ENCODE data around the gene SERPINA10.
A peak's percentile ranks its signal among the peaks of the same experiment; 100 is the strongest.
"Not testable (repeated sequence)": the region's sequence is repeated elsewhere in the genome, so short reads cannot be mapped to it uniquely, and the experiment has no call there.

The SERPINA10 gene

DNA sequence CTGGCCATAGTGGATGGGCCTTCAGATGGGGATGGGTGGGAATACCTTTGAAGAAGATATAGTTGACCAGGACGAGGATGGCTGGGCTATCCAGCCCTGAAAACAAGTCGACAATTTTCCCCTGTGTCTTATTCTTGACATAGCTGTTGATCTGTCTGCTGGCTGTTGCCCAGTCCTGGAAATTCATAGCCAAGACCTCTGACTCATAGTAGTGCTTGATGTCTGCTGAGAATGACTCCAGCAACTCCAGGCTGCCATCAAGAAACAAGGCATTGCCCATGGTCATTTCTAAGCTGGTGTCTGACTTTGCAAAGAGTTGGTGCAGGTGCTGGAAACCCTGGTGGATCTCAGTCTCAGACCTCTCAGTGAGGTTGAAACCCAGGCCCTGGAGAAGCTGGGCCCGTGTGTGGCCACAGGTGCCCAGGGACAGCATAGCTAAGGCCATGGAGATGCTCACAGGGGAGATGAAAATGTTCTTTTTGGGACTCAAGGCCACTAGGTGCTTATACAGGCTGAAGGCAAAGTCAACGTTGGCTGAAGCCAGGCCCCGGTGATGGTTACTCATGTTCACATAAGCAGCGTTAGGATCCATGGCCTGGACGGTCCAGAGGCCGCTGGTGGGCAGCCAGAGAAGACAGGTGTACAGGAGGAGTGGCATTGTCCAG lies 21.1 kb upstream of the SERPINA10 start:
- DNase-seq (ENCODE audit: low read depth) = peak; percentile 80

DNA sequence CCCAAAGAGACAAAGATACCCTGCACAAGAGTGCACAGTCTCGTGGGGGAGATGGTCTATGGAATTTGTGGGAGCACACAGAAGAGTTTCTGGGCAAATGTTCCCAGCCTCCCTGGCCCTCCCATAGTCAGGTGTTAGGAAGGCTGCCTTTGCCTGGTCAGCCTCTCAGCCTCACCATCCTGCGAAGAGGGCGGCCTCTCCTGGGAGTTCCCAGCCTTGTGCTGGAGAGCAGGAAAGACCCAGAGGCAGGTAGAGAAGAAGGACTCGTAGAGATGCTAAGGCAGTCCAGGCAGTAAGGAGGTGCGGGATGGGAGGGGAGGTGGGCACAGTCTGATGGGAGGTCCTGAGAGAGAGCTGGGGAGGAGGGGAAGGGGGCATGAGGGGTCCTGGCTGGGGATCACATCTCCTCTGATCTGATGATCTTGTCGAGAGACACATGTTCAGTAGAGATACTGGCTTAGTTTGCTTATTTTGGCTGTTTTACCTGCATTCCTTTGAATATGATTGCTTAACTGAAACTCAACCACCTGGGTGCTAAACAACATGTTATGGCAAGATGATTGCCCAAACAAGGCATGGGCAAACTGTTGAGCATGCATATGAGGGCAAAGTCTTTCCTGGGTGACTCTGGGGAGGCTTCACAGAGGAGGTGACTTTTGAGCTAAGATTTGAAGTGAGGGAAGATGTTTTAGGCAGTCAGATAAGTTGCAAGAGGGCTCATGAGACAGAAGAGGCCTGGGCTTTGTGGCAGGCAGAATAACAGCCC lies 19.6 kb upstream of the SERPINA10 start:
- no peak for DNase-seq (ENCODE audit: low read depth)

- DNase-seq (ENCODE audit: low read depth) = no peak
Observed at GRCh38 chr14:94310248-94310647, 17.2 kb upstream of the SERPINA10 start.

GRCh38 chr14:94309721-94310120 lies 16.7 kb upstream of the SERPINA10 start:
- no peak for DNase-seq (ENCODE audit: low read depth)

- no peak for DNase-seq (ENCODE audit: low read depth)
Observed at GRCh38 chr14:94307410-94307992, 14.4 kb upstream of the SERPINA10 start.

GRCh38 chr14:94306047-94306978 lies 13.2 kb upstream of the SERPINA10 start:
- no peak for DNase-seq (ENCODE audit: low read depth)

GRCh38 chr14:94305620-94306019 lies 12.6 kb upstream of the SERPINA10 start:
- no peak for DNase-seq (ENCODE audit: low read depth)

DNA sequence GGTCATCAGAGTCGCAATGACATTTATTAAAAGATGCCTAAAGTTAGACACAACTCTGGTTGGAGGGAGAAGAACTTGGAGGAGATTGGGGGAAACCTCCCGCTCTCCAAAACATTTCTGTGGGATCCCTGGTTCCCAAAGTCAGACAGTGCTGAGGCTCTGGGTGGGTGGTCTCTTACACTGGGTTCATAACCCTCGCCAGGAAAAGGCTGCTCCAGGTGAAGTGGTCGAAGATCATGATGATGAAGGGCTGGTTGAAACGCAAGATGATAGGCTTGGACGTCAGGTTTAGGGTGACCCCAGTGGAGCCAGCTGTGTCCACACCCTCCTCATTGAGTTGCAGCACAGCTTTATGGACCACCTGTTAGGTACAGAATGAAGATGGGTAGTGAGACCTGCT lies 11.2 kb upstream of the SERPINA10 start:
- no peak for DNase-seq (ENCODE audit: low read depth)

DNA sequence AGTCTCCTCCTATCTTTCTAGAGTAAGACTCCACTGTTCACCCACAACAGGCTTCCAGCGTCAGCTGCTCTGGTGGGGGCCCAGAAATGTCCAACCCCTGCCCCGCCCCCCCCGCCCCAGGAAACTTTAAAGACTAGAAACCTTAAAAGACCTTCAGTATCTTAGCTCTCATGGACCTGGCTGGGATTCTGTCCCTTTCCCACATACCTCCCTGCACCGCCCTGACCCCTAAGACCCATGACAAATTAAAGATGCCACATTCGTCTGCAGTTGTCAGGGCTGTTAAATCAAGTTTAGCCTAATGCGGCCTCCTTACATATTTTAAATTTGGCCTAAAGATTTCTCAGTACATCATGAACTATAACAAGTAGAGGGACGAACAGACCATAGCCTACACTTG lies 10.0 kb upstream of the SERPINA10 start:
- no peak for DNase-seq (ENCODE audit: low read depth)

GRCh38 chr14:94298130-94298529 lies 5.1 kb upstream of the SERPINA10 start:
- DNase-seq (ENCODE audit: low read depth) = no peak

DNA sequence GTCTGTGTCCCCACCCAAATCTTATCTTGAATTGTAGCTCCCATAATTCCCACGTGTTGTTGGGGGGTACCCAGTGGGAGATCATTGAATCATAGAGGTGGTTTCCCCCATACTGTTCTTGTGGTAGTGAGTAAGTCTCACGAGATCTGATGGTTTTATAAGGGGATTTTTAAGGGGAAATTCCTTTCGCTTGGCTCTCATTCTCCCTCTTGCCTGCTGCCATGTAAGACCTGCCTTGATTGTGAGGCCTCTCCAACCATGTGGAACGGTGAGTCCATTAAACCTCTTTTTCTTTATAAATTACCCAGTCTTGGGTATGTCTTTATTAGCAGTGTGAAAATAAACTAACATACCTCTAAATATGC lies 3.1 kb upstream of the SERPINA10 start:
- DNase-seq (ENCODE audit: low read depth) = not testable (repeated sequence)

DNA sequence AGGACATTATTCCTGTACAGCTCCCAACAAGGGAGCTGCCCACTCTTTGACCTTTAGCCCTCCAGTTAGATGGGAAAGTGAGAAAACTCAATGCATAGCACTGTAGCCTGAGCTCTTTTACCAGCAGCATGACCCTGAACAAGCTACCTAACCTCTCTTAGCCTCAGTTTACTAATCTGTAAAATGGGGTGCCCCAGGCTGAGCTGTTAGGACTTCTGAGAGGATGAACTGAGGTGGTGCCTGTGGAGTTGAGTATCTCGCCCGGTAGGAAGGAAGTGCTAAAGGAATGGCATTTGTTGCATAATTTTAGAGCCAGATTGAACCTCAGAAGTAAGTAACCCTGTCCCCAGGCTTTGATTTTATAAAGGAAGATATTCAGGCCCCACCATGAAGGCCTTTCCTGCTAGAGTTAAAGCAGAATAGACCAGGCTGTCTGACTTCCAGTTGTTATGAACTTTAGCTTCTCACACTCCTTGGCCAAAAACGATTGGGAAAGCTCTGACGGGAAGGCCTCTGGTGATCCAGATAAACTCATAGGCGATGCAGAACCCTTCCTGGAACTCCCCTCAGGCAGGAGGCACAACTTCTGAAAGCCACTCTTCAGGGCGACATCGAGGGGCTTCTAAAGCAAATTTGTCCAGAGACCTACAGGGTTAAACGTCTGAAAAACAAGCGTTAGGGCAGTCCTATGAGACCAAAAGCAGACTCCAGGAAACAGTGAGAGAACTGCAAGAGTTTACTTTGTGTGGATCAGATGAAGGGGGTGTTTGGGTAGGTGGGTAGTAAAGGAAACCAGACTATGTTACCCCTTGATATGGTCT lies 2.5 kb upstream of the SERPINA10 start:
- no peak for DNase-seq (ENCODE audit: low read depth)

GRCh38 chr14:94293578-94293924 lies 483 bp upstream of the SERPINA10 start:
- DNase-seq (ENCODE audit: low read depth) = no peak

DNA sequence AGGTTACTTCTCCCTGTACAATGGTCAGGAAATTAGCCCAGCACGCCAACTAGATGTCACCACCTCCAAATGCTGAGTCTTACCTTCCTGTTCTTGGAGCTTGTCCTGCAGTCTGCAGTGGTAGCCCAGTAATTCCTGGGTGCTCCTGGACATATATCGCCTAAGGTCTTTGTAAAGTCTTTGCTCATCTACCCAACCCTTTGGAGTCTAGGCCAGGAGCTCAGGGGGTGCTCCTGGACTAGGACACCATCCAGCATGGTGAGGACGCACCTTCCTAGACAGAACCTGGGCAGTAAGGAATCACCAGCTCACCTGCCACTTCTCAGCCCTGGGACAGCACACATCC lies 569 bp downstream of the SERPINA10 start:
- no peak for DNase-seq (ENCODE audit: low read depth)

GRCh38 chr14:94291906-94292525 lies 1.1 kb downstream of the SERPINA10 start:
- no peak for DNase-seq (ENCODE audit: low read depth)

DNA sequence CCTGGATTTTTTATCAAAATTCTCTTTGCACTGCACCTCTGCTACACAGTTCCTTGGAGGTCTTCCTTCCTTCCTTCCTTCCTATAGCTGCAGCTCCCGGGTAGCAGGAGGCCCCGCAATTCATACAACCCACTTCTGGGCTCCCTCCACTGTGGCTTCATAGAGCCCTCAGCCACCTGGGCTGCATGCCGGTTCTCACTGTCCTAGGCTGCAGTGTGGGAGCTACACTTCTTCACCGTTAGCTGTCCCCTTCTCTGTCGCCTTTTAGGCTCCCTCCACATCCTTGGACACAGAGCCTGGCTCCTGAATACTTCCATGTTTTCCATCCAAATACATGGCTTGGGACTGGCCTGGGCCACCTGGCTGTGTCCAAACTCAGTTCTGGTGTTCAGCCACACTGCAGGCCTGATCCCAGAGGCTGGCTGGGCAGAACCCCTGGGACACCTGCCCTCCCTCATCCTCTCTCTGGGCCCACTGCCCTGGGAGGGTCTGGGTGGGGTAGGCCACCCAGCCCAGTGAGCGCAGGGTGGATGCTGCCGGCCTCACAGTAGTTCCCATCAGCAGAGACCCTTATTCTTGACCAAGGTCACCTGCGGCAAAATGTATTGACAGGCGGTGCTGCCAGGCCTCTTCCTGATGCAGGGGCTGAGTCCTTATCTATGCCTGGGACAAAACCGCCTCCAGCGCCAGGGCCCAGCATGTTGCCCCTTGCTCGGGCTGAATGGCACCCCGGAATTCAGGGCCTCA lies 1.7 kb downstream of the SERPINA10 start:
- no peak for DNase-seq (ENCODE audit: low read depth)

DNA sequence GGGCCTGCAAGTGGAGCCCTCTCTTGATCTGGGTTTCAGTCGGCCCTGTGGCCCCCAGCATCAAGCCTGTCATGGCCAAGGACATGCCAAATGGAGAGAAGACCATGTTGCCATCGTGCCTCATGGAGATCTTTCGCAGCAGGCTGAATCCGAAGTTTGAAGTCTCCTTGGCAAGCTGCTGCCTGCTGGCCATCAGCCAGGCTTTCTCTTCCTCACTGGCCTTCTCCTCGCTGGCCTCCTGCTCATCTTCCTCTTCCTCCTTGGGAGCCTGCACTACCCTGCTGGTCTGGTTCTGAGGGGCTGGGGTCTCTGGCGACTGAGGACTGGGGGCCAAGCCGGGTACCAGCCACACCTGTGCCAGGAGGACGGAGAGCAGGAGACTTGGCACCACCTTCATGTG lies 2.9 kb downstream of the SERPINA10 start:
- DNase-seq (ENCODE audit: low read depth) = no peak

GRCh38 chr14:94288610-94289465 lies 4.2 kb downstream of the SERPINA10 start:
- no peak for DNase-seq (ENCODE audit: low read depth)

GRCh38 chr14:94285158-94285557 lies 7.9 kb downstream of the SERPINA10 start:
- DNase-seq (ENCODE audit: low read depth) = no peak

DNA sequence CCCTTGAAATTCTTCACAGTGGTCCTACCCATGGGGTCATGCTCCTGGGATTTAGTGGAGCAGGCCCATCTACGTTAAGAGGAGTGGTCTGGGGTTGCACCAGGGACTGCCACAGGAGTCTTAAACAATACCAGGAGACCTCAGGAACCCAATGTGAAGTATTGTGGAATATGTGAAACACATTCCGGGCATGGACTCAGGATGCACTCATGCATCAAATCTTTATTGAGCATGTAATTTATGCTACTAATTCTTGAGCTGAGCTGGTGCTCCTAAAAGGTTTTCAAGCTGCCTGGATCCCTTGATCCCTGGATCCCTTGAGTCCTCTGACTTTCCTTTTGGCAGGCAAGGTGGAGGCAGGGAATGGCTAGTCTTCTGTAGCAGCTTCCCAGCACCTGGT lies 8.8 kb downstream of the SERPINA10 start:
- no peak for DNase-seq (ENCODE audit: low read depth)
